ENCODE data around the gene MAP3K5. TPM values are rescaled to one million over a fixed set of nuclear protein-coding genes. Genes with fewer than 3 reads are reported as not detected.

Gene MAP3K5
- total RNA-seq, 1 donor from 2014 or later: 0.02 TPM

DNA sequence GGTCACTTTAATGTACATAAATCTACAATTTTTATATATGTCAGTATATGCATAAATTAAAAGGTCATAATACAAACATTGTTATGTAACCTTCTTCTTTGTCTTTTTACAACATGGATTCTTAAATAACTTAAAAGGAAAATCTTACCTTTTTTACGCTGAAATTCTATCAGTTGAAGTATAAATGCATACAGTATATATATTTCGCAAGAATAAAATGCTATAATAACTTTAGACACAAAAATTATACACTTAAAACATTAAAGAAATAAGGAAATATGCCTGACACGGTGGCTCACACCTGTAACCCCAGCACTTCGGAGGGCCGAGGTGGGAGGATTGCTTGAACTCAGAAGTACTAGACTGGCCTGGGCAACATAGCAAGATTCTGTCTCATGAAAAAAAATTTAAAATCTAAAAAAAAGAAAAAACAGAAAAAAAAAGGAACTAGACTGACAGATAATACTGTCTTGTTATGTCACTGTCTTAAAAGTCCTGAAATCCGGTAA is 132.2 kb downstream of the MAP3K5 start:
- Mint-ChIP-seq H3K4me1 (peaks cover 3% of the 10 kb centered on the region), H3K27ac (no peak overlapping the region), H3K27me3 (ENCODE audit: insufficient read depth, low read depth) (no peaks in the 10 kb centered on the region), H3K4me3 (no peak overlapping the region), H3K36me3 (no peaks in the 10 kb centered on the region), H3K9me3 (no peaks in the 10 kb centered on the region)
- Histone ChIP-seq H3K9ac (no peak overlapping the region), H3K4me2 (no peak overlapping the region), H3K9me3 (ENCODE audit: low read depth) (no peaks in the 10 kb centered on the region), H3F3A (ENCODE audit: low read depth) (no peaks in the 10 kb centered on the region), H3K4me1 (no peaks in the 10 kb centered on the region), H2AFZ (replicated peaks) (no peak overlapping the region), H3K79me2 (ENCODE audit: low read depth) (no peaks in the 10 kb centered on the region), H3K27ac (no peak overlapping the region), H3K4me3 (no peak overlapping the region), H4K20me1 (ENCODE audit: low read depth) (no peaks in the 10 kb centered on the region), H3K36me3 (no peaks in the 10 kb centered on the region), H3K27me3 (no peaks in the 10 kb centered on the region)
- DNase-seq (ENCODE audit: low spot score): no peak
- no peak for TF ChIP-seq EZH2phosphoT487 (IDR thresholded peaks at IDR 0.05)
- no peak for TF ChIP-seq EZH2 (IDR thresholded peaks at IDR 0.05)
- TF ChIP-seq, protein P1, sequence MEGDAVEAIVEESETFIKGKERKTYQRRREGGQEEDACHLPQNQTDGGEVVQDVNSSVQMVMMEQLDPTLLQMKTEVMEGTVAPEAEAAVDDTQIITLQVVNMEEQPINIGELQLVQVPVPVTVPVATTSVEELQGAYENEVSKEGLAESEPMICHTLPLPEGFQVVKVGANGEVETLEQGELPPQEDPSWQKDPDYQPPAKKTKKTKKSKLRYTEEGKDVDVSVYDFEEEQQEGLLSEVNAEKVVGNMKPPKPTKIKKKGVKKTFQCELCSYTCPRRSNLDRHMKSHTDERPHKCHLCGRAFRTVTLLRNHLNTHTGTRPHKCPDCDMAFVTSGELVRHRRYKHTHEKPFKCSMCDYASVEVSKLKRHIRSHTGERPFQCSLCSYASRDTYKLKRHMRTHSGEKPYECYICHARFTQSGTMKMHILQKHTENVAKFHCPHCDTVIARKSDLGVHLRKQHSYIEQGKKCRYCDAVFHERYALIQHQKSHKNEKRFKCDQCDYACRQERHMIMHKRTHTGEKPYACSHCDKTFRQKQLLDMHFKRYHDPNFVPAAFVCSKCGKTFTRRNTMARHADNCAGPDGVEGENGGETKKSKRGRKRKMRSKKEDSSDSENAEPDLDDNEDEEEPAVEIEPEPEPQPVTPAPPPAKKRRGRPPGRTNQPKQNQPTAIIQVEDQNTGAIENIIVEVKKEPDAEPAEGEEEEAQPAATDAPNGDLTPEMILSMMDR (IDR thresholded peaks at IDR 0.05): no peak

GRCh38 chr6:136658711-136659110 is 133.6 kb downstream of the MAP3K5 start:
- Histone ChIP-seq H3K36me3 (no peaks in the 10 kb centered on the region), H3K4me3 (no peak overlapping the region), H4K20me1 (ENCODE audit: low read depth) (no peaks in the 10 kb centered on the region), H3K4me2 (no peak overlapping the region), H3K9me3 (ENCODE audit: low read depth) (no peaks in the 10 kb centered on the region), H2AFZ (replicated peaks) (no peak overlapping the region), H3K9ac (no peak overlapping the region), H3K27ac (no peak overlapping the region), H3F3A (ENCODE audit: low read depth) (no peaks in the 10 kb centered on the region), H3K27me3 (no peaks in the 10 kb centered on the region), H3K4me1 (no peaks in the 10 kb centered on the region), H3K79me2 (ENCODE audit: low read depth) (no peaks in the 10 kb centered on the region)
- H3K27me3 Mint-ChIP-seq (ENCODE audit: insufficient read depth, low read depth): no peaks in the 10 kb centered on the region
- DNase-seq (ENCODE audit: low spot score): no peak
- peaks cover 3% of the 10 kb centered on the region for H3K4me1 Mint-ChIP-seq
- H3K27ac Mint-ChIP-seq: no peak overlapping the region
- no peaks in the 10 kb centered on the region for H3K36me3 Mint-ChIP-seq
- TF ChIP-seq, protein P1 (IDR thresholded peaks at IDR 0.05): no peak
- TF ChIP-seq EZH2phosphoT487 (IDR thresholded peaks at IDR 0.05) (no peak), EZH2 (IDR thresholded peaks at IDR 0.05) (no peak)
- H3K9me3 Mint-ChIP-seq: no peaks in the 10 kb centered on the region
- no peak overlapping the region for H3K4me3 Mint-ChIP-seq

- no peaks in the 10 kb centered on the region for H3K9me3 ChIP-seq (ENCODE audit: low read depth)
- Mint-ChIP-seq H3K27ac (no peak overlapping the region), H3K36me3 (no peaks in the 10 kb centered on the region), H3K4me3 (no peak overlapping the region), H3K9me3 (no peaks in the 10 kb centered on the region), H3K4me1 (peaks cover 3% of the 10 kb centered on the region), H3K27me3 (ENCODE audit: insufficient read depth, low read depth) (no peaks in the 10 kb centered on the region)
- H4K20me1 ChIP-seq (ENCODE audit: low read depth): no peaks in the 10 kb centered on the region
- H3K4me2 ChIP-seq: no peak overlapping the region
- no peak overlapping the region for H2AFZ ChIP-seq (replicated peaks)
- H3F3A ChIP-seq (ENCODE audit: low read depth): no peaks in the 10 kb centered on the region
- H3K9ac ChIP-seq: no peak overlapping the region
- no peak overlapping the region for H3K4me3 ChIP-seq
- H3K27ac ChIP-seq: no peak overlapping the region
- H3K27me3 ChIP-seq: no peaks in the 10 kb centered on the region
- no peaks in the 10 kb centered on the region for H3K36me3 ChIP-seq
- H3K4me1 ChIP-seq: no peaks in the 10 kb centered on the region
- no peak for DNase-seq (ENCODE audit: low spot score)
- TF ChIP-seq EZH2phosphoT487 (IDR thresholded peaks at IDR 0.05): no peak
- TF ChIP-seq, protein P1 (IDR thresholded peaks at IDR 0.05): no peak
- TF ChIP-seq EZH2 (IDR thresholded peaks at IDR 0.05): no peak
- H3K79me2 ChIP-seq (ENCODE audit: low read depth): no peaks in the 10 kb centered on the region
Measured at GRCh38 chr6:136657666-136658065, 134.6 kb downstream of the MAP3K5 start.
